HepG2 (cell line): Measurements from ENCODE around the gene CCDC82. TPM values are rescaled to one million over a fixed set of nuclear protein-coding genes. Genes with fewer than 3 reads are reported as not detected.

Experiments used
- ATAC-seq: fragments of 200-7000 bp; cut with Tn5 transposase; 3 replicates; pipeline ENCODE4 v1.9.1; 2020; ENCODE audit warnings: mild to moderate bottlenecking, moderate library complexity
- BruUV-seq: library from RNA; stranded (reverse); fragments of 400-500 nt; replicated peaks from 2 replicates; lab custom pipeline; 2021; lab: Mats Ljungman, UMichigan
- CTCF ChIA-PET: fragments of 300-600 bp; formaldehyde crosslinking; extraction: SDS; loops from one replicate; lab custom pipeline; 2021; ENCODE audit warnings: low total read pairs, inconsistent platforms, low intra/inter-chr PET ratio; lab: Yijun Ruan, JAX
- POLR2A ChIA-PET: fragments of 350-600 bp; sonication (Branson Sonifier 250); formaldehyde crosslinking; loops from one replicate; lab custom pipeline; 2020; ENCODE audit warnings: antibody characterized with exemption, inconsistent platforms; lab: Yijun Ruan, JAX
- DNase-seq: peaks from one replicate; pipeline ENCODE4 v3.0.0-alpha.2; 2015; ENCODE audit warnings: low spot score
- FAIRE-seq: peaks from 3 replicates; lab custom pipeline; 2011; peaks lifted over from hg19 to GRCh38; lab: Jason Lieb, UNC
- H2AFZ ChIP-seq: one replicate; pipeline ENCODE4 v1.6.1; 2011; ENCODE audit warnings: low read length, inconsistent platforms
- H3K27ac ChIP-seq: fragments of 300-600 bp; 3 replicates; pipeline ENCODE4 v1.8.0; 2011; ENCODE audit warnings: mixed run types, mild to moderate bottlenecking, mixed read lengths, low read length, inconsistent platforms; ENCODE audit not compliant: insufficient read depth; ENCODE audit errors: extremely low read length
- H3K27me3 ChIP-seq, 2 experiments: fragments of 200-600 bp in 1 of 2; 2 replicates in 1 of 2; 3 replicates in 1 of 2; pipeline versions ENCODE4 v1.6.0 to v1.8.0; 2011; ENCODE audit warnings: low read length in 2 of 2, mild to moderate bottlenecking in 2 of 2, moderate library complexity in 2 of 2, inconsistent platforms in 1 of 2; ENCODE audit not compliant: insufficient read depth in 2 of 2, control insufficient read depth in 1 of 2
- H3K36me3 ChIP-seq, 2 experiments: fragments of 200-600 bp in 1 of 2; replicated peaks in 1 of 2; 2 replicates in 1 of 2; 3 replicates in 1 of 2; pipeline versions ENCODE4 v1.5.1 to v1.8.0; 2011; ENCODE audit warnings: low read length in 2 of 2, inconsistent platforms in 1 of 2; ENCODE audit not compliant: insufficient read depth in 2 of 2, control insufficient read depth in 1 of 2
- H3K4me1 ChIP-seq: 2 replicates; pipeline ENCODE4 v1.5.1; 2012; ENCODE audit warnings: low read length, inconsistent platforms; ENCODE audit not compliant: insufficient read depth
- H3K4me2 ChIP-seq: 2 replicates; pipeline ENCODE4 v1.6.0; 2011; ENCODE audit warnings: low read depth, low read length, inconsistent platforms
- H3K4me3 ChIP-seq, 3 experiments: fragments of 200-600 bp in 1 of 3; sonication (generic), shearing (Covaris generic) in 1 of 3; replicated peaks in 1 of 3; 2 replicates each; pipeline ENCODE4 v1.5.1; 2011 to 2016; ENCODE audit warnings: low read length in 3 of 3, inconsistent platforms in 2 of 3, low read depth in 2 of 3, mild to moderate bottlenecking in 2 of 3, control low read depth in 1 of 3, mixed read lengths in 1 of 3; ENCODE audit not compliant: insufficient read depth in 1 of 3
- H3K79me2 ChIP-seq: one replicate; pipeline ENCODE4 v1.6.1; 2011; ENCODE audit warnings: low read length, inconsistent platforms; ENCODE audit not compliant: insufficient read depth
- H3K9ac ChIP-seq: 2 replicates; pipeline ENCODE4 v1.6.0; 2011; ENCODE audit warnings: mild to moderate bottlenecking, low read depth, low read length, inconsistent platforms; ENCODE audit not compliant: insufficient read depth
- H3K9me3 ChIP-seq: 2 replicates; pipeline ENCODE4 v1.5.1; 2012; ENCODE audit warnings: mild to moderate bottlenecking, low read length
- H4K20me1 ChIP-seq: 2 replicates; pipeline ENCODE4 v1.6.0; 2011; ENCODE audit warnings: inconsistent platforms, mild to moderate bottlenecking, low read length, moderate library complexity; ENCODE audit not compliant: insufficient read depth
- AHDC1 ChIP-seq: sonication (generic); formaldehyde crosslinking; IDR thresholded peaks from 2 replicates; pipeline ENCODE4 v1.5.1; 2020; ENCODE audit warnings: mild to moderate bottlenecking, missing genetic modification reagents, borderline replicate concordance
- BCL6 ChIP-seq: IDR thresholded peaks from 2 replicates; pipeline ENCODE4 v1.6.1; 2016; ENCODE audit warnings: missing genetic modification reagents, missing compliant biosample characterization
- FOXA1 ChIP-seq, 2 experiments: fragments of 450-650 bp in 1 of 2; sonication (generic) in 1 of 2; formaldehyde crosslinking in 1 of 2; IDR thresholded peaks; 2 replicates each; pipeline versions ENCODE4 v1.4.0 to v1.6.1; 2016 to 2020; ENCODE audit warnings: missing genetic modification reagents in 1 of 2
- HMGA1 ChIP-seq: sonication (generic); formaldehyde crosslinking; conservative IDR thresholded peaks from 2 replicates; pipeline ENCODE4 v1.4.0; 2020; ENCODE audit warnings: missing genetic modification reagents
- THAP11 ChIP-seq: IDR thresholded peaks from 2 replicates; pipeline ENCODE4 v1.6.1; 2016; ENCODE audit warnings: missing biosample characterization, missing genetic modification reagents
- ZNF225 ChIP-seq: sonication (generic); formaldehyde crosslinking; IDR thresholded peaks from 2 replicates; pipeline ENCODE4 v1.4.0; 2020; ENCODE audit warnings: mild to moderate bottlenecking, missing genetic modification reagents
- ZNF792 ChIP-seq: IDR thresholded peaks from 2 replicates; pipeline ENCODE4 v1.6.1; 2016
- ZSCAN22 ChIP-seq: sonication (generic); formaldehyde crosslinking; IDR thresholded peaks from 2 replicates; pipeline ENCODE4 v1.4.0; 2020; ENCODE audit warnings: mild to moderate bottlenecking, missing genetic modification reagents
- WGBS: methylation state at CpG from one replicate; pipeline ENCODE4 v1.1.6; 2017; ENCODE audit warnings: low lambda C conversion rate; 5-methylcytosine and 5-hydroxymethylcytosine counted together
- in situ Hi-C: cut with HindIII; loops from 2 replicates; pipeline ENCODE4 v1.10.0; 2017; ENCODE audit warnings: low pct_unique_long_range_greater_than_20kb; ENCODE audit not compliant: extremely low pct_ligation_motif_present
- intact Hi-C: fragments of 100-400 bp; cut with micrococcal nuclease; formaldehyde crosslinking; loops from one replicate; pipeline ENCODE4 v1.10.0; 2022; ENCODE audit not compliant: unreplicated experiment
- polyA plus RNA-seq, 8 experiments: library from polyadenylated mRNA; depleted of rRNA in 3 of 8; stranded (reverse) in 7 of 8; unstranded in 1 of 8; fragments of >200 nt; fragmentation: Illumina TruSeq in 4 of 8; extraction: Trizol in 4 of 8; gene quantifications; 2 replicates each; pipeline versions ENCODE4 v1.2.1 to v1.2.3, GENCODE V29; 2011 to 2016; ENCODE audit warnings: low read depth in 4 of 8, missing spikeins in 1 of 8, mixed read lengths in 1 of 8; ENCODE audit not compliant: insufficient read depth in 1 of 8
- total RNA-seq, 5 experiments: library from RNA; depleted of rRNA; stranded (reverse); fragments of >200 nt; fragmentation: Illumina TruSeq; extraction: Trizol; gene quantifications; 2 replicates each; pipeline ENCODE4 v1.2.3, GENCODE V29; 2016; ENCODE audit warnings: low read depth in 1 of 5
- TF ChIP-seq, protein P1 (sequence below): sonication (generic); formaldehyde crosslinking; IDR thresholded peaks from 2 replicates; pipeline ENCODE4 v1.4.0; 2020; ENCODE audit warnings: missing genetic modification reagents

The CCDC82 gene
- total and polyA plus RNA-seq, 2 of the 13 experiments (the other 11 are each of a cell fraction or from before 2014, with no cell fraction given) = 19.7 to 25.7 TPM

DNA sequence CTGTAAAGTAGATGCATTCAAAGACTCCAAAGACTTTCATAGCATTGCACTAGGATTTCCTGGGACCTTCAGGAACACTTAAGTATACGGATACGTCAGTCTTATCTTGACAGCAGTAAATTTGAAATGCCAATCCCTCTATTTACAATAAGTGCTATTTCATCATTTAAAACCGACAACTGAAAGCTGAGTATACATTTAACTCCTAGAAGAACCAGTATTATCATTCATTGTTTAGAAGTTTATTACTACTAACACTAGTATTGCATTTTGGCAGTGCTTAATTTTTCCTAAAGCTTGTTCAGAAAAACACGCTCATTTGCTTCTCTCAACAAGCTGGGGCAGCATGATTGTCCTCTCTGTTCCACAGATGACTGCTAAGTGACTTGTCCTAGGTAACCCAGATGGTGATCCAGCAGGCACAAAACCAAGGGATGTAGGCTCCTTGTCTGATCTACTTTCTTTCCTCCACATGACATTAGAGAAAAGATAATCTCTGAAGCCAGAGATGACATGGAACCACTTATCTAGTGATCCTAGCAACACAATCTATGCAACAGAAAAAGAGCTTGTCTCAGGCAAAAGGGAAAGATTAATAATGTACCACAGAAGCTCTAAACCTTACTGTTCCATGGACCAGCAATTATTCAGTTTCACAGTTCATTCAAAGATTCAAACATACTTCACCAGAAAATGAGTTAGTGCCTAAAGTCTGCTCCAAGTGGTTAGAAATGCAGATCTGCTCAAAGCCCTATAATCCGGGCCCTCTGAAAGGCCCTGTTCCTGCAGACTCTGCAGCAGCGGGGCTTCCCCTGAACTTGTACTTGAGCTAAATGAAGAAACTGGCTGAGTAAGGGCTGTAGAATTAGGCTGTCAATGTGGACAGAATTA, 51.9 kb downstream of the CCDC82 start:
- WGBS = 51% methylated on average over 6 of the region's 6 CpGs
- intact Hi-C loops = no loop called here
- DNase-seq (no peak), FAIRE-seq (no peak), ATAC-seq (no peak)
- peak overlapping the region; percentile 59 to 84 (median 77) for H3K4me3 ChIP-seq
- H3K36me3 ChIP-seq = peaks cover 0 to 10% of the 10 kb centered on the region in 2 experiments; a peak in 3 of 5 replicates
- H3K79me2 ChIP-seq = peaks cover 96% of the 10 kb centered on the region
- H3K9ac ChIP-seq = peak overlapping the region; percentile 89
- peak overlapping the region; percentile 5 for H3K27ac ChIP-seq
- H3K9me3 ChIP-seq = no peaks in the 10 kb centered on the region
- TF ChIP-seq FOXA1 (IDR thresholded peaks at IDR 0.05) (no peak), FOXA1 (CRISPR knock-in tag; IDR thresholded peaks at IDR 0.05) (0 out of 2 replicates have a peak, but pooled peaks have one; percentile 16), THAP11 (CRISPR knock-in tag) (0 out of 2 replicates have a peak, but pooled peaks have one; percentile 12), ZNF792 (CRISPR knock-in tag) (no peak), ZSCAN22 (CRISPR knock-in tag) (no peak), BCL6 (CRISPR knock-in tag) (0 out of 2 replicates have a peak, but pooled peaks have one; percentile 18), HMGA1 (CRISPR knock-in tag) (no peak), AHDC1 (peak; percentile 37; the same call in 1 of the 2 replicates), ZNF225 (no peak)
- TF ChIP-seq, protein P1, sequence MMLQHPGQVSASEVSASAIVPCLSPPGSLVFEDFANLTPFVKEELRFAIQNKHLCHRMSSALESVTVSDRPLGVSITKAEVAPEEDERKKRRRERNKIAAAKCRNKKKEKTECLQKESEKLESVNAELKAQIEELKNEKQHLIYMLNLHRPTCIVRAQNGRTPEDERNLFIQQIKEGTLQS = no peak
- peak overlapping the region; percentile 94 for H3K4me2 ChIP-seq
- CTCF ChIA-PET = no interaction called here
- no TSS peak for BruUV-seq
- no peak overlapping the region for H2AFZ ChIP-seq
- H3K4me1 ChIP-seq = peaks cover 90% of the 10 kb centered on the region
- H4K20me1 ChIP-seq = no peaks in the 10 kb centered on the region; the same call in 1 of the 2 replicates
- in situ Hi-C loops = no loop called here
- H3K27me3 ChIP-seq = no peaks in the 10 kb centered on the region; a peak in 1 of 5 replicates
- POLR2A ChIA-PET = no interaction called here
